GM21381 (cell line): Measurements from ENCODE around the gene ZFR2.

Source experiments
- ATAC-seq: cut with Tn5 transposase; IDR thresholded peaks from one replicate; pipeline ENCODE4 v1.9.1; 2021; ENCODE audit warnings: mild to moderate bottlenecking, moderate library complexity; ENCODE audit not compliant: unreplicated experiment

The ZFR2 gene

GRCh38 chr19:3837922-3838321 lies 30.9 kb downstream of the ZFR2 start:
- ATAC-seq: no peak

DNA sequence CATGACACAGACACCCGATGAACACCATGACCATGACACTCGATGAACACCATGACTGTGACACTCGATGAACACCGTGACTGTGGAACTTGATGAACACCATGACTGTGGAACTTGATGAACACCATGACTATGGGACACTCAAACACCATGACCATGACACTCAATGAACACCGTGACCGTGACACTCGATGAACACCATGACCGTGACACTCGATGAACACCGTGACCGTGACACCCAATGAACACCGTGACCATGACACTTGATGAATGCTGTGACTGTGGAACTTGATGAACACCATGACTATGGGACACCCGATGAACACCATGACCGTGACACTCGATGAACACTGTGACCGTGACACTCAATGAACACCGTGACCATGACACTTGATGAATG lies 31.5 kb downstream of the ZFR2 start:
- no peak for ATAC-seq

DNA sequence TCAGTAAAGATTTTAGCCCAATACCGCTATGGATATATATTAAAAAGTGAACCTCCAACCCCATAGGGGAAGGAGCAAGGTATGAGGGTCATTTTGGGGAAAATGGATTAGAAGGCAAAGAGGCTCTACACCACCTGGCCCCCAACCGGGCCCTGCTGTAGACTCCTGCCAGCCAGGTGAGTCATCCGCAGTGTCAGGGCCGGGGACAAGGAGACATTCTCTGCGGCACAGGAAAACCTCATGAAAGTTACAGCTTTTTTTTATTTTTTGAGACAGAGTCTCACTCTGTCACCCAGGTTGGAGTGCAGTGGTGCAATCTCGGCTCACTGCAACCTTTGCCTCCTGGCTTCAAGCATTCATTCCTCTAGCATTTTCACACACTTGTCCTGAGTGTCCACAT lies 32.0 kb downstream of the ZFR2 start:
- ATAC-seq: no peak

DNA sequence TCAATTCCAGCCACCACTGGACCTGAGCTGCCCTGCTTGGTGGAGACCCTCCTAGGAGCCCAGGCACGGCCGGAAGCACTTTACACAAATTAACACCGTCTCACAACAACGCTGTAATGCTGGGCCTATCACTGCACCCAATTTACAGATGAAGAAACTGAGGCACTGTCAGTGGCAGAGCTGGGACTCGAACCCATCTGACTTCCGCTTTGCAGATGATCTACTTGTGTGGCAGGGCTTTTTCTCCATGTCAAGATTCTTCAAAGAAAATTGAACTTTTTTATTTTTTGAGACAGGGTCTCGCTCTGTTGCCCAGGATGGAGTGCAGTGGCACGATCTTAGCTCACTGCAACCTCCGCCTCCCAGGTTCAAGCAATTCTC lies 33.8 kb downstream of the ZFR2 start:
- no peak for ATAC-seq

GRCh38 chr19:3834349-3835054 lies 34.3 kb downstream of the ZFR2 start:
- ATAC-seq: no peak

DNA sequence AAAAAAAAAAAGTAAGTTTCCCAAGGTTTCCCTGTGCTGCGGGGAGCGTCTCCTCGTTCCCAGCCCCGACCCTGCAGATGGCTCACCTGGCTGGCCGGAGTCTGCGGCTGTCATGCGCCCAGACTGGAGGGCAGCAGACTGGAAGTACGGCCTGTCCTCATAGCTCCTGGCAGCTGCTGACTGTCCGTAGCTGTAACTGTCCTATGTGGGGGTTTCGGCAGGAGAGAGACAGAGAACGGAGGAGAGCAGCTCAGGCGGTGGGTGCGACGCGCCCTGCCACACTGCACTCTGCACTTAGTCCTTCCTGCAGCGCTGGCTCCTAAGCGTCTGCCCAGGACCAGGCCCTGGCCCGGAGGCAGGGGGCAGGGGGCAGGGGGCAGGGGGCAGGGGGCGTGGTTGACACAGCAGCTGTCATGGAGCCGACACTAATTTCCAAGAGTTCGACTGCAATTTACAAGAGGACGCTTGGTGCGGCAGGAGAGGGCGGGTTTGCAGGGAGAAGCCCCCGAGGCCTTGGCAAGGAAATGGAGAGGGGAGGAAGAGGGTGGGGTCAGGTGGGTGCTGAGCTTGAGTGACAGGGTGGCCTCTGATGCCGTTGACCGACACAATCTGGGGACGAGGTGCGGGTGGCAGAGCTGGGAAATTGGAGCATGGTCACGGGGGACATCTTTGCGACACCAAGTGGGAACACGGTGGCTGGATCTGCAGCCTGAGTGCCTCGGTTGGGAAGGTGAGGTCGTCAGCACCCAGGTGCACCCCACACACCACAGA lies 35.1 kb downstream of the ZFR2 start:
- ATAC-seq: no peak

GRCh38 chr19:3832001-3832400 lies 36.8 kb downstream of the ZFR2 start:
- ATAC-seq: no peak

GRCh38 chr19:3831601-3832000 lies 37.2 kb downstream of the ZFR2 start:
- no peak for ATAC-seq

DNA sequence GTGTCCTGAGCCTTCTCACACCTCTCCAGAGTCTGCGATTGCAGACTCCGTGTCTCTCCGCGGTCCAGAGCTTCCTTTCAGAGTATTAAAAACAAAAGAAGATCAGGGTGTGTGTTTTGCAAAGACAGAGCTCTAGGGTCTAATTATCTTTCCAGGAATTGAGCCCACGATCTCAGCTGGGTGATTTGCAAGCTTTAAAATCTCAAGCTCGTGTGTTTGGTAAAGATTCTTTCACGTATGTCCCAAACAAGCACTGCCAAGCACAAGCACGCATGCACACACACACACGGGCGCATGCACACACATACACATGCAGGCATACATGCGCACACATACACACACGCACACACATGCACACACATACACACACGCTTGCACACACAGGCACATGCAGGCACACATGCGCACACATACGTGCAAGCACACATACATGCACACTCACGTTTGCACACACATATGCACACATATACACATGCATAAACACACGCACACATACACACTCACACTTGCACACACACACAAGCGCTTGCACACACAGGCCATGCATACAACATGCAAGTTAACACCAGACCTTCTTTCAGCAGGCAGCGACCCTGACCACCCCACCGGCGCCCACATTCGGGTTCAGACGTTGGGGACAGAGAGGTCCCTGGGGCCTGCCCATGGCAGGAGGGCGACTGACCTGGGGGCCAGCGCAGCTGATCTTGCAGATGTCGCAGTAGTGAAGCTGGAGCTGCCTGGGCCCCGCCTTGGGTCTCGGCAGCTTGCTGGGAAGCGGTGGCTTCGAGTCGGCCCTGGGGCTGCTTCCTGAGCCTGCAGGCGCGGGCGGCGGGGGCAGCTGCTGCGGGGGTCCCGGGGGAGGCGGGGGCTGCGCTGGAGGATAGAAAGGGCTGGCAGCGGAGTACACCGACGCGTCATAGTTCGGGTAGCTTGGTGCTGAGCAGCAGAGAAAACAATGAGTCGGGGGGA lies 37.9 kb downstream of the ZFR2 start:
- ATAC-seq: no peak

DNA sequence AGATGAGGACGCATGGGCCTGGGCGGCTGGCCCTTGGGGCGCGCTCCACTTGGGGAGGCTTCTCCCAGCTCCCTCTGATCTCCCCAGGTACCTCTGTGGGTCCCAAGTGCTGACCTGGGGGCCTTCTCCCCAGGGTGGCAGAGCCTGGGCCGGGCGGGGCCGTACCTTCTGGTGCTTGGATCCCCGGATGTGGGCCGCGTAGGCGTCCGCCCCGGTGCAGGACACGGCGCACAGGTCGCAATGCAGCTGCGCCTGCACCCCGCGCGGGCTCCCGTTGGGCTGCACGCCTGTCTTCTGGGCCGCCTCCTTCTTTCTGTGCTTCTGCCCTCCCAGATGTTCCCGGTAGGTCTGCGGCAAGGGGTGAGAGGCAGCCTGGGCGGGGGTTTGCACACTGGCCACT lies 41.5 kb downstream of the ZFR2 start:
- ATAC-seq: no peak

DNA sequence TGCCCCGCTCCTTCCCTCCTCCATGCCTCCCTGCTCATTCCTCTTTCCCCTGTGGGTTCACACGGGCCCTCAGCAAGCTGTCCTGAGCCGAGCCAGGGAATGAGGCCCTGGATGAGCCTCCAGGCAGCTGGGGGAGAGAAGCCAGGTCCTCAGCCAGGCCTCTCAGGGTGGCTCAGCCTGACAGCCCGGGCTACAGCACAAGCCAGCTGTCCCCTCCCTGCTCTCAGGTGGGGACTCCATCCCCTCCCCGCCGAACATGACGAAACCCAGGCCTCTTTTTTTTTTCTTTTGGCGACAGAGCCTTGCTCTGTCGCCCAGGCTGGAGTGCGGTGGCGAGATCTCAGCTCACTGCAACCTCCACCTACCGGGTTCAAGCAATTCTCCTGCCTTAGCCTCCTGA lies 42.7 kb downstream of the ZFR2 start:
- ATAC-seq: no peak

DNA sequence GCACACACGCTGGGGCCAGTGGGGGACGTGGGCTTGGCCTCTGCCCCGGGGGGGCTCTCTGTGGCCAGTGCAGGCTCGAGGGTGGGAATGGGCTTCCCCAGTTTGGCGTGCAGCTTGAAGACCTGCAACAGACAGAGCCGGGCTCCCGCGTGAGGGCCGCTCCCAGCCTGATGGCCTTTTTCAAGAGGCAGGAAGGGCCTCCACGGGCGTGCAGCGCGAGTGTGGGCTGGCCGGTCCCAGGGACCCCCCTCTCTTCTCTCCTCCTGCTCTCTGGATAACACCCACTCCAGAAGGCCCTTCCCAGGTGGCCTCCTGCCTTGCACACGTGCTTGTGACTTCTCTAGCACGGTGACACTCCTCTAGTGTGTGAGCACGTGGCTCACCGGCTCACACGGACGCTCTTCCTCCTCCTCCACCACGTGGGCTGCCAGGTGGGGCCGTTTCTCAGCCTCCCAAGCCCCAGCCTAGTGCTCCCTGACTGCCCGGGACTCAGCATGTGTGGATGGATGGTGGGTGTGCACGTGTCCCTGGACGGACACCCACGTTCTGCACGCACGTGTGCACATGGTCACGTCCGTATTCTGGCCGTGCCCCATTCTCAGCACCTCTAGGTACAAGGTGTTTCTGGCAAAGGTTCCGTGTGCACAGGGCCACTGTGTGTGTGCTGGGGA lies 43.4 kb downstream of the ZFR2 start:
- ATAC-seq: no peak

- ATAC-seq: no peak
Observed at GRCh38 chr19:3823350-3823713, 45.5 kb downstream of the ZFR2 start.

GRCh38 chr19:3822683-3823349 lies 46.0 kb downstream of the ZFR2 start:
- no peak for ATAC-seq

- no peak for ATAC-seq
Observed at GRCh38 chr19:3821857-3822364, 46.9 kb downstream of the ZFR2 start.

DNA sequence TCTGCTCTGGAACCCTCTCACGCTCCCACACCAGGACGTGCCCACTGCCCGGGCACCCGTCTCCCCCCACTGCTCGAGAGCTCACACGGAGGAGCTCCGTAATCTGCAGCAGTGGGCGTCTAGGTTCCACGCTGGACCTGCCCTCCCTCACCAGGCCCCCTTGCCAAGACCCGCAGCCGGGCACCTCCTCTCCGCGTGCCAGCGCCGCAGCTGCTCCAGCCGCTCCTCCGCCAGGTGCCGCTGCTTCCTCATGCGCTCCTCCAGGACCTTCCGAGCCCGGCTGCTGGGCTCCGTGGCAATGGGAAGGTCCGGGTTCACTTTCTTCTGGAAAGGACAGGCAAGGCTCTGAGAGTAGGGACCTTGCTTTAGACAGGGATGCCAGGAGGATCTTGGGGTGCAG lies 47.7 kb downstream of the ZFR2 start:
- no peak for ATAC-seq

DNA sequence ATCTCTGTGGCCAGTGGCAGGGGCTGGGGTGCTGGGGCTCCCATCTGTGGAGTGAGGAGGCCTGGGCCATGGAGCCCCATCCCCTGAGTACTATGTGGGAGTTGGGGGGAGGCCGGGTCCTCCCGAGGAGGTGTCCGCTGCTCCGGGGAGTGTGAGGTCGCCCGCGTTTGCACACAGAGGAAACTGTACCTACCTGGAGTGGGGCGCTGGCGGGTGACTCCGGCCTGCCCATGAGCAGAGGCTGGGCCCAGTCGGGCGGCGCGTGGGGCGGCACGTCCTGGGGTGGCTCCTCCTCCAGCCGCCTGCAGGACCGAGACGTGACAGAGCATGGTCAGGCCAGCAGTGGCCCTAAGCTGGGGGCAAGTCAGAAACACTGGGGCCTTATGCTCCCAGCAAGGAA lies 48.8 kb downstream of the ZFR2 start:
- no peak for ATAC-seq

- ATAC-seq: no peak
Observed at GRCh38 chr19:3818918-3819317, 49.9 kb downstream of the ZFR2 start.

GRCh38 chr19:3818466-3818865 lies 50.4 kb downstream of the ZFR2 start:
- no peak for ATAC-seq

DNA sequence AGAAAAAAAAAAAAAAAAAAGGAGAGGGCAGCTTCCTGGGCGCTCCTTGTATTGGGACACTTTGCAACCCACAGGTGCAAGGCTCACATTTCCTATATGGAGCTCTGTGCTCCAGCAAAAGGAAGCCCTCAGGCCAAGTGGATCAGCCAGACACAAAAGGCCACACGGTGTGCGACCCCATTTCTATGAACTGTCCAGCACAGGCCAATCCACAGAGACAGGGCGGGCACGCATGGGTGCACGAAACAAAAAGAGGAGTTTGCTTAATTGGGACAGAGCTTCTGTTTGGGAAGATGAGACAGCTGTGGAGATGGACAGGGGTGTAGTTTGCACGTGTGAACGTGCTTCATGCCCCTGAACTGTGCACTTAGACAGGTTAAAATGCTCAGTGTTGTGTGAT lies 51.1 kb downstream of the ZFR2 start:
- ATAC-seq: no peak
